HG02884 (cell line): ENCODE data around the gene HLCS.

ENCODE experiments used
- ATAC-seq: cut with Tn5 transposase; IDR thresholded peaks from one replicate; pipeline ENCODE4 v1.9.1; 2021; ENCODE audit warnings: mild to moderate bottlenecking, moderate library complexity; ENCODE audit not compliant: unreplicated experiment

HLCS gene

GRCh38 chr21:36750576-36750959, 215.9 kb downstream of the HLCS start:
- no peak for ATAC-seq

- no peak for ATAC-seq
Measured at GRCh38 chr21:36749935-36750575, 216.4 kb downstream of the HLCS start.

GRCh38 chr21:36747815-36748383, 218.6 kb downstream of the HLCS start:
- no peak for ATAC-seq

GRCh38 chr21:36747041-36747814, 219.2 kb downstream of the HLCS start:
- no peak for ATAC-seq

- ATAC-seq, result no peak
Measured at GRCh38 chr21:36745459-36745858, 221.0 kb downstream of the HLCS start.

- no peak for ATAC-seq
Measured at GRCh38 chr21:36744560-36745231, 221.8 kb downstream of the HLCS start.

GRCh38 chr21:36744190-36744559, 222.3 kb downstream of the HLCS start:
- no peak for ATAC-seq

- ATAC-seq, result no peak
Measured at GRCh38 chr21:36743446-36743845, 223.0 kb downstream of the HLCS start.

GRCh38 chr21:36743008-36743407, 223.5 kb downstream of the HLCS start:
- ATAC-seq, result no peak

GRCh38 chr21:36741506-36741905, 225.0 kb downstream of the HLCS start:
- no peak for ATAC-seq

- no peak for ATAC-seq
Measured at GRCh38 chr21:36738489-36739126, 227.9 kb downstream of the HLCS start.

- ATAC-seq, result no peak
Measured at GRCh38 chr21:36735724-36736320, 230.6 kb downstream of the HLCS start.

GRCh38 chr21:36735201-36735515, 231.3 kb downstream of the HLCS start:
- no peak for ATAC-seq

GRCh38 chr21:36734367-36735200, 231.9 kb downstream of the HLCS start:
- no peak for ATAC-seq

GRCh38 chr21:36733857-36734256, 232.6 kb downstream of the HLCS start:
- ATAC-seq, result no peak

- no peak for ATAC-seq
Measured at GRCh38 chr21:36732761-36733160, 233.7 kb downstream of the HLCS start.

- ATAC-seq, result no peak
Measured at GRCh38 chr21:36732217-36732616, 234.3 kb downstream of the HLCS start.

GRCh38 chr21:36730291-36731281, 235.9 kb downstream of the HLCS start:
- ATAC-seq, result no peak
